Measurements from ENCODE around the gene MYO15B.

- TF ChIP-seq CTCF (IDR thresholded peaks at IDR 0.05; ENCODE audit: low read depth, low read length, poor library complexity, severe bottlenecking): no peak
- TF ChIP-seq EZH2phosphoT487 (IDR thresholded peaks at IDR 0.05; ENCODE audit: borderline replicate concordance, low read length): no peak
These were observed 50.0 kb downstream of the MYO15B start for GRCh38 chr17:75637551-75637950.

All from DOHH2 (cell line).